ENCODE data around the gene DNAAF1.

DNA sequence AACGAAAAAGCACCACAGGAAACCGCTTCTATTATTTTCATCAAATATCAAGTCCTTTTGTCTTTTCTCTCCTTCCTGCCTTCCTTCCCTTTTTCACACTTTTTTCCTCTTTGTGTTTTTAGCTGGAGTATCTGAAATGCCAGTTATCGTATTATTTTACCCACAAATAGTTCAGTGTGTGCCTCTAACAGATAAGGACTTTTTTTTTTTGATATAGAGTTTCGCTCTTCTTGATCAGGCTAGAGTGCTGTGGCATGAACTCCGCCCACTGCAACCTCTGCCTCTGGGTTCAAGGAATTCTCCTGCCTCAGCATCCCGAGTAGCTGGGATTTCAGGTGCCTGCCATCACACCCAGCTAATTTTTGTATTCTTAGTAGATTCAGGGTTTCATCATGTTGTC lies 10.7 kb downstream of the DNAAF1 start:
- no peak for TF ChIP-seq EZH2phosphoT487 (IDR thresholded peaks at IDR 0.05; ENCODE audit: insufficient read depth, low read depth)
- no peak for TF ChIP-seq EZH2 (IDR thresholded peaks at IDR 0.05; ENCODE audit: insufficient read depth, poor library complexity, severe bottlenecking)

Data from GM23248 (cell line).